HG03103 (cell line): ENCODE measurements around the gene FASN.

Source experiments
- ATAC-seq: cut with Tn5 transposase; IDR thresholded peaks from one replicate; pipeline ENCODE4 v1.9.1; 2021; ENCODE audit warnings: low read depth; ENCODE audit not compliant: unreplicated experiment

Gene FASN

GRCh38 chr17:82103553-82104451 lies 5.8 kb upstream of the FASN start:
- no peak for ATAC-seq

GRCh38 chr17:82101767-82102679 lies 4.0 kb upstream of the FASN start:
- no peak for ATAC-seq

- no peak for ATAC-seq
Observed at GRCh38 chr17:82101301-82101715, 3.3 kb upstream of the FASN start.

GRCh38 chr17:82100502-82101298 lies 2.7 kb upstream of the FASN start:
- no peak for ATAC-seq

GRCh38 chr17:82098939-82099763 lies 1.1 kb upstream of the FASN start:
- peak; percentile 20 for ATAC-seq

GRCh38 chr17:82097919-82098168 lies 192 bp downstream of the FASN start:
- no peak for ATAC-seq

- ATAC-seq = no peak
Observed at GRCh38 chr17:82097184-82097918, 685 bp downstream of the FASN start.

GRCh38 chr17:82096709-82097183 lies 1.3 kb downstream of the FASN start:
- ATAC-seq = no peak

GRCh38 chr17:82095777-82096708 lies 2.0 kb downstream of the FASN start:
- ATAC-seq = no peak

GRCh38 chr17:82094931-82095776 lies 2.9 kb downstream of the FASN start:
- no peak for ATAC-seq

GRCh38 chr17:82092995-82093751 lies 4.9 kb downstream of the FASN start:
- ATAC-seq = no peak

- ATAC-seq = no peak
Observed at GRCh38 chr17:82092628-82092994, 5.4 kb downstream of the FASN start.

- no peak for ATAC-seq
Observed at GRCh38 chr17:82092094-82092586, 5.9 kb downstream of the FASN start.

- no peak for ATAC-seq
Observed at GRCh38 chr17:82091264-82092066, 6.6 kb downstream of the FASN start.

GRCh38 chr17:82090549-82091263 lies 7.3 kb downstream of the FASN start:
- ATAC-seq = no peak
